HL-60 (cell line): ENCODE results near the gene MACROD2.

ENCODE experiments used
- DNase-seq, 2 experiments: peaks; one replicate each; pipeline ENCODE4 v3.0.0-alpha.2; 2010 to 2020; ENCODE audit warnings: low read depth in 1 of 2, low spot score in 1 of 2
- H3K27ac ChIP-seq: fragments of 250-450 bp; sonication (Bioruptor Pico); replicated peaks from 2 replicates; pipeline ENCODE4 v1.5.1; 2020; ENCODE audit warnings: mild to moderate bottlenecking, moderate library complexity
- H3K27me3 ChIP-seq: fragments of 250-450 bp; sonication (Bioruptor Pico); 2 replicates; pipeline ENCODE4 v1.5.1; 2021; ENCODE audit warnings: mild to moderate bottlenecking, moderate library complexity; ENCODE audit not compliant: insufficient read depth, poor library complexity, severe bottlenecking
- H3K4me3 ChIP-seq: replicated peaks from 2 replicates; pipeline ENCODE4 v1.5.1; 2011; ENCODE audit warnings: mild to moderate bottlenecking, control low read depth, low read length; ENCODE audit not compliant: insufficient read depth
- CTCF ChIP-seq: IDR thresholded peaks from one replicate; pipeline ENCODE4 v1.5.1; 2011; ENCODE audit warnings: low read length, control low read depth, inconsistent platforms; ENCODE audit not compliant: insufficient read depth
- GABPA ChIP-seq: IDR thresholded peaks from 2 replicates; pipeline ENCODE4 v1.6.1; 2012; ENCODE audit warnings: low read depth
- POLR2AphosphoS5 ChIP-seq: IDR thresholded peaks from 2 replicates; pipeline ENCODE4 v1.6.1; 2012; ENCODE audit warnings: low read depth
- SPI1 ChIP-seq: IDR thresholded peaks from 2 replicates; pipeline ENCODE4 v1.6.1; 2012; ENCODE audit warnings: low read depth, mild to moderate bottlenecking, borderline replicate concordance
- TF ChIP-seq, protein P1 (sequence below): IDR thresholded peaks from 2 replicates; pipeline ENCODE4 v1.6.1; 2012; ENCODE audit warnings: low read depth; ENCODE audit not compliant: insufficient replicate concordance

The MACROD2 gene

DNA sequence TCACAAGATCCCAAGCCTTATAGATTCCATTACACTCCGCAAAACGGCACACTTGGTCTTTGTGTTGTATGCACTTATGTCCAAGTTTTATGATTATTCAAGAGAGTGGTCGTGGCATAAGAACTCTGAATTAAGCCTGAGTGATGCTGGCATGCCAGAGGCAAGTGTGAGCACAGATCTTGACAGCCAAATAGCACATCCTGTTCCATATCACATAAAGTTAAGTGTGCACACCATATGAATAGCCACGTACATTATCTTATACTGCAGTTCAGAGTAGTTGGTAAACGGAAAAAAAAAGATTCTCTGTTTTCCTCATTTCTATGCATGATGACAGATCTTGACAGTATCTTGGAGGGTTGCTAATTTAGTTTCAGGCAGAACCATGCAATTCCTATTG is 1069.4 kb downstream of the MACROD2 start:
- no peak for TF ChIP-seq POLR2AphosphoS5
- TF ChIP-seq CTCF: no peak
- TF ChIP-seq, protein P1, sequence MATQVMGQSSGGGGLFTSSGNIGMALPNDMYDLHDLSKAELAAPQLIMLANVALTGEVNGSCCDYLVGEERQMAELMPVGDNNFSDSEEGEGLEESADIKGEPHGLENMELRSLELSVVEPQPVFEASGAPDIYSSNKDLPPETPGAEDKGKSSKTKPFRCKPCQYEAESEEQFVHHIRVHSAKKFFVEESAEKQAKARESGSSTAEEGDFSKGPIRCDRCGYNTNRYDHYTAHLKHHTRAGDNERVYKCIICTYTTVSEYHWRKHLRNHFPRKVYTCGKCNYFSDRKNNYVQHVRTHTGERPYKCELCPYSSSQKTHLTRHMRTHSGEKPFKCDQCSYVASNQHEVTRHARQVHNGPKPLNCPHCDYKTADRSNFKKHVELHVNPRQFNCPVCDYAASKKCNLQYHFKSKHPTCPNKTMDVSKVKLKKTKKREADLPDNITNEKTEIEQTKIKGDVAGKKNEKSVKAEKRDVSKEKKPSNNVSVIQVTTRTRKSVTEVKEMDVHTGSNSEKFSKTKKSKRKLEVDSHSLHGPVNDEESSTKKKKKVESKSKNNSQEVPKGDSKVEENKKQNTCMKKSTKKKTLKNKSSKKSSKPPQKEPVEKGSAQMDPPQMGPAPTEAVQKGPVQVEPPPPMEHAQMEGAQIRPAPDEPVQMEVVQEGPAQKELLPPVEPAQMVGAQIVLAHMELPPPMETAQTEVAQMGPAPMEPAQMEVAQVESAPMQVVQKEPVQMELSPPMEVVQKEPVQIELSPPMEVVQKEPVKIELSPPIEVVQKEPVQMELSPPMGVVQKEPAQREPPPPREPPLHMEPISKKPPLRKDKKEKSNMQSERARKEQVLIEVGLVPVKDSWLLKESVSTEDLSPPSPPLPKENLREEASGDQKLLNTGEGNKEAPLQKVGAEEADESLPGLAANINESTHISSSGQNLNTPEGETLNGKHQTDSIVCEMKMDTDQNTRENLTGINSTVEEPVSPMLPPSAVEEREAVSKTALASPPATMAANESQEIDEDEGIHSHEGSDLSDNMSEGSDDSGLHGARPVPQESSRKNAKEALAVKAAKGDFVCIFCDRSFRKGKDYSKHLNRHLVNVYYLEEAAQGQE: no peak
- no peak for TF ChIP-seq GABPA
- TF ChIP-seq SPI1: no peak
- H3K4me3 ChIP-seq: no peak overlapping the region
- H3K27me3 ChIP-seq: no peaks in the 10 kb centered on the region
- DNase-seq: no peak
- H3K27ac ChIP-seq: no peak overlapping the region

DNA sequence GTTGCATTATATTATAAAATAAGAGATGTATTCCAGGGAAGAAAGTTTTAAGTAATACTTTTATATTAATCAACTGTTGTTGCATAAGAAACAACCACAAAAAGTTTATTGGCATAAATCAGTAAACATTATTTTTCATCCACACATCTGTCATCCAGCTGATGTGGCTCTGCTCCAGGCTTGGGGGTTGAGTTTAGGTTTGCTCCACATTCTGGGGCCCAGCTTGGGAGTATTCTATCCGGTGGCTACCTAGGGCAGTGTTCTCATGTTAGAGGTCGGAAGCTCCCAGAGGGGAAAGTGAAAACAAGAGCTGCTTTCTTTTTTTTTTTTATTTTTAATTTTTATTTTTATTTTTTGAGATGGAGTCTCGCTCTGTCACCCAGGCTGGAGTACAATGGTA is 1070.5 kb downstream of the MACROD2 start:
- DNase-seq: no peak
- TF ChIP-seq GABPA (no peak), POLR2AphosphoS5 (no peak), SPI1 (no peak), CTCF (no peak)
- TF ChIP-seq, protein P1: no peak
- no peak overlapping the region for H3K27ac ChIP-seq
- H3K4me3 ChIP-seq: no peak overlapping the region
- no peaks in the 10 kb centered on the region for H3K27me3 ChIP-seq

- no peak for DNase-seq
Measured at GRCh38 chr20:15068486-15068885, 1073.2 kb downstream of the MACROD2 start.

More at GRCh38 chr20:15068486-15068885, 1073.2 kb downstream of the MACROD2 start:
- Histone ChIP-seq H3K27me3 (no peaks in the 10 kb centered on the region), H3K27ac (no peak overlapping the region), H3K4me3 (no peak overlapping the region)
- TF ChIP-seq POLR2AphosphoS5: no peak
- TF ChIP-seq GABPA: no peak
- no peak for TF ChIP-seq SPI1
- TF ChIP-seq CTCF: no peak
- TF ChIP-seq, protein P1: no peak
